VCaP (cell line): Measurements from ENCODE around the gene STAT5B.

ENCODE experiments used
- H3K27ac ChIP-seq: fragments of 450-650 bp; 2 replicates; pipeline ENCODE4 v1.5.1; 2017
- CTCF ChIP-seq: fragments of 450-650 bp; conservative IDR thresholded peaks from 2 replicates; pipeline ENCODE4 v1.5.1; 2017; ENCODE audit warnings: mild to moderate bottlenecking, moderate library complexity

The STAT5B gene

GRCh38 chr17:42281571-42282096 lies 5.4 kb upstream of the STAT5B start:
- H3K27ac ChIP-seq = no peak overlapping the region
- TF ChIP-seq CTCF = no peak

GRCh38 chr17:42279776-42280630 lies 3.8 kb upstream of the STAT5B start:
- H3K27ac ChIP-seq = no peak overlapping the region
- no peak for TF ChIP-seq CTCF

- no peak overlapping the region; the same call in 1 of the 2 replicates for H3K27ac ChIP-seq
- TF ChIP-seq CTCF = no peak
These were observed 1.1 kb upstream of the STAT5B start for GRCh38 chr17:42277342-42277712.

DNA sequence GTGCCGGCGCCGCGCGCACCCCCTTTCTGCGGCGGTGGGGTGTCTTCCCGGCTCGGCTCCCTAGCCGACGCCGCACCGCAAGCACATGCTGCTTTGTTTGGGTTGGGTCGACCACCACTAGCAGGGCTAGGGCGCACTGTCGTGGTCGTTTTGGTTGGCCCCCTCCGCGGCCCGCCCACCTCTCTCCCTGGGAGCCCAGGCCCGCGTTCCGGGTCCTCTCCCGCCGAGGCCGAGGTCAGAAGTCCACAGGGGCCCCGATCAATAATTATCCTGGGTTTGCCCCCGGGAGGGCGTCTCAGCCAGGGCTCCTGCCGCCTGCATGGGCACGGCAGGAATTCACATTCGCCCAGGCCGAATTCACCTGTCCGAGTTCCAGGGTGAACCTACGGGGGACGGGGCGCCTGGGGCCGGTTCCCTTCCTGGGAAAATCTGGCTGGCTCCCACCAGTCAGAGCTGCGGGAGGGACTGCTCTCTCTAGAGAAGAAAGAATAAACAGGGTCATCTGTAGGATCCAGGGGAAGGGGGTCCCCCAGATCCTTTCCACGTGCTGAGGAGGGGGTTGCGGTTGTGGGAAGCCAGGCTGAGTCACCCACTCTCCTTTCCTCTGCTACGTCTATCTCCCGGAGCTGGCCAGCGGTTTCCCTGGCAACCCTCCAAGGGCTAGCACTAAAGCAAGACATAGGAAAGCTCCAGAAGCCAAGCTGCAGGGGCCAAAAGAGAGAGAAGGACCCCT lies 584 bp upstream of the STAT5B start:
- peak overlapping the region; percentile 77 for H3K27ac ChIP-seq

GRCh38 chr17:42275527-42276358 lies 448 bp downstream of the STAT5B start:
- H3K27ac ChIP-seq = peak overlapping the region; percentile 77
- no peak for TF ChIP-seq CTCF

More for the DNA sequence above, 584 bp upstream of the STAT5B start:
- no peak for TF ChIP-seq CTCF

- peak overlapping the region; percentile 77; the same call in 1 of the 2 replicates for H3K27ac ChIP-seq
- no peak for TF ChIP-seq CTCF
These were observed 1.2 kb downstream of the STAT5B start for GRCh38 chr17:42274812-42275526.
